GM19372 (cell line): ENCODE data around the gene GLYATL3.

ENCODE experiments used
- ATAC-seq: cut with Tn5 transposase; IDR thresholded peaks from one replicate; pipeline ENCODE4 v1.9.1; 2021; ENCODE audit warnings: mild to moderate bottlenecking, low read depth, moderate library complexity; ENCODE audit not compliant: unreplicated experiment

GLYATL3 gene

DNA sequence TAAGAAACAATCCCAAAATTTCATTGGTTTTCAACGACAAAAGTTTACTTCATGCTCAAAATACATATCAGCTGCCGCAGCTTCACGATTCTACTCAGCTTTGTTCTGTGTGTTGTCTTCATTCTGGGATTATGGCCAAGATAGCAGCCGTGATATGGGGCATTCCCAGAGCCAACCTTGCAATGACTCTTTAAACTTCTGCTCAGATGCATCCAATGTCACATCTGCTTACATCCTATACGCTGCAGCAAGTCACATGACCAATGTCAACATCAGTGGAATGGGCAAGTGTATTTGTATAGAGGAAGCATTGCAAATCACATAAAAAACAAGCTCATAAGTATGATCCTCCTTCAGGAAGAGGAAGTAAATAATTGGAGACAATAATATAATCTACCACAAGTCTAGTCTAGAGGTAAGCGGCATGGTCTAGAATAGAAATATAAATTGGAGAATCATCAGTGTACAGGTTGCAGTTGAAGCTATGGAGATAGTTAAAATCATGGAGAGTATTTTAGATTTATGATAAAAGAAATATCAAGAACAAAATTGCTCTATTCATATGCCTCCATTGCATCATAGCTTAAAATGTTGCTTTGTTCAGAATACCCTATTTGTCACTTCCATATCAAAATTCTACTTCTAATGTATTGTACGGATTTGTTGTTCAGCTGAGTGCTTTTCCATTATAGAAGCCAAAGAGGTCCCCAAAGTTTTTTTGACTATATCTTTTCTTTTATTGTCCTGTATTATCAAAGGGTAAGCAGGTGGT is 43.5 kb downstream of the GLYATL3 start:
- no peak for ATAC-seq

DNA sequence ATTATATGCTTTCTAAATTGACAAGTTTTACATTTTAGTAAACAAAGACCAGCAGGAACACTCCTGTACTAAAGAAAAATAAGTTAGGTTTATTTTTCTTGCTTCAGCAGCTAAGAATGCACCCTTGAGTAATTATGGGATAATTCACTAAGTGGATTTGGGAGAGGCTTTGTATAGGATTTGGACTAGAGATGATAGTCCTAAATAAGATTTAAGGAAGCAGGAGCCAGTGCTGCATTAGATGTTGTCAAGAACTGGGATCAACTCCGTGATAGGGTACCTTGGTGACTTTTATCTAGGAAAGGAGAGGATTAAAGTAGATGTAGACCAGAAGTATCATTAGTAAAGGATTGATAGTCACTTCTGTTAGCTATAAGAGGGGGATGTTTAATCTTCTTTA is 46.6 kb downstream of the GLYATL3 start:
- ATAC-seq, result no peak

DNA sequence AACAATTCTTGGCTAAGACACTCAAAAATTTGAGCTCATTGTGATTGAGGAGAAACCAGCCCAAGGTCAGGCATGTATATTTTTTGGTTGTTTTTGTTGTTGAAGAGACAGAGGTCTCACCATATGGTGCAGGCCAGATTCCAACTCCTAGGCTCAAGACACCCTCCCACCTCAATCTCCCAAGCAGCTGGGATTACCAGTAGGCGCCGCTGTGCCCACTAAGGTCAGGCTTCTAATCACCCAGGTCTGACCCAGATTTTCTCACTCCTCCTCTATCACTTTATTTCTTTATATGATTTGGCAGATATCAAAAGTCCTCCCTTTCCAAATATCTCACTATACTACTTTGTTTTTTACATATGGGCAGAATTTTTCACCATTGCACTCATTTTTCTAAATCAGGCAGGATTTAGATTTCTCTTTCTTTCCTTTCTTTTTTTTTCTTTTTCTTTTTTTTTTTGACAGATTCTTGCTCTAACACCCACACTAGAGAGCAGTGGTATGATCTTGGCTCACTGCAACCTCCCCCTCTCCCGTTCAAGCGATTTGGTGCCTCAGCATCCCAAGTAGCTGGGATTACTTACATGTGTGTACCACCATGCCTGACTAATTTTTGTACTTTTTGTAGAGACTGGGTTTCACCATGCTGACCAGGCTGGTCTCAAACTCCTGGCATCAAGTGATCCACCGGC is 49.0 kb downstream of the GLYATL3 start:
- ATAC-seq, result no peak

DNA sequence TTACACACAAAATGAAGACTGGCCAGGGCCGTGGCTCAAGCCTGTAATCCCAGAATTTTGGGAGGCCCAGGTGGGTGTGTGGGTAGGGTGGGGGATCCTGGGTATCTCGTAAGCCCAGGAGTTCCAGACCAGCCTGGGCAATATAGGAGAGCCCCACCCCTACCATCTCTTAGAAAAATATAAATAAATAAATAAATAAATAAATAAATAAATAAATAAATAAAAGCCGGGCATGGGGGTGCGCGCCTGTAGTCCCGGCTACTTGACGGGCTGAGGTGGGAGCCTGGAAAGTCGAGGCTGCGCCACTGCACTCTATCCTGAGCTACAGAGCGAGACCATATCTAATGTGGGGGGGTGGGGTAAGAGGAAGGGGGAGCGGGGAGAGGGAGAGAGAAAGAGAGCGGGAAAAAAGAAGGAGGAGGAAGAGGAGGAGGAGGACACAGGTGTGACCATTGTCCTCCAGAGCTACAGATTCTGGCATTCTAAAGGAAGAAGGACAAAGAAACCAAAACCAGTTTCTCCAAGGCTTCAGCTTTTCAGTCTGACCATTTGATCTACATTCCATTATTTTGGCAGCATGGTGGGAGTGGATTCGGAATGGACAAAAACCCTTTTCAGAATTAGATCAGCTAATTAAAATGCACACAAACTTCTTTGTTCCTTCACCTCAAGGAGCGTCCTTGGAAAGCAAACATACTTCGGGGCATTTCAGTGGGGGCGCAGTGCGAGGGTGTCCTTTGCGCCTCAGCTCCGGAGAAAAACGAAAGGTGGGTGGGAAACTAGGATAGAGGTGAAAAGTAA is 50.2 kb downstream of the GLYATL3 start:
- no peak for ATAC-seq

DNA sequence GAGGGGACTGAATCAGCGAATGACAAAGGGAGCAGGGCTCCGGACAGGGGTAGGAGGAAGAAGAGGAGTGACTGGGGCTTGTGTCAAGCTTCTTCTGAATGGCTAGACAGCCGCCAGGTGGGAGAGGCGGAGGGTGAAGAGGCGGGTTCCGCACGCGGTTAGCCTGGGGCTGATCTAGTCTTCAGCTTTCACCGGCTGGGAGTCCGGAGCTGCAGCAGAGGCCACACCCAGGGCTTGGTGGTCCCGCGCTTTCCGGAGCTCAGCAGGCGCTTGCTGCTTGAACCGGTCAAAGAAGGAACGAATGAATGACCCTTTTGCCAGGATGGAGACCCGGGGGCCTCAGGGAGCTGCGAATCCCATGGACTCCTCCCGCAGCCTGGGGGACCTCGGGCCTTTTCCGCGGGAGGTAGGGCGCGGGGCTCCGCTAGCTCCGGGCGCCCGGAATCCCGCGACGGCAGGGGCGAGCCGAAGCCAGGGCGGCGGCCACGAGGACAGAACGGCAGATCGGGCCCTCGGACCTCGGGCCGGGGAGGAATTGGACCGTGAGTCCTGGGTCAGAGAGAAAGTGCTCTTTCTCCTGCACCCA is 50.9 kb downstream of the GLYATL3 start, which contains the start of gene C6orf141:
TSS of gene C6orf141 (plus strand) at position 177 of the 586 bp plus-strand sequence. CDS start at position 302, 125 bp downstream.
- ATAC-seq, result peak; percentile 60

DNA sequence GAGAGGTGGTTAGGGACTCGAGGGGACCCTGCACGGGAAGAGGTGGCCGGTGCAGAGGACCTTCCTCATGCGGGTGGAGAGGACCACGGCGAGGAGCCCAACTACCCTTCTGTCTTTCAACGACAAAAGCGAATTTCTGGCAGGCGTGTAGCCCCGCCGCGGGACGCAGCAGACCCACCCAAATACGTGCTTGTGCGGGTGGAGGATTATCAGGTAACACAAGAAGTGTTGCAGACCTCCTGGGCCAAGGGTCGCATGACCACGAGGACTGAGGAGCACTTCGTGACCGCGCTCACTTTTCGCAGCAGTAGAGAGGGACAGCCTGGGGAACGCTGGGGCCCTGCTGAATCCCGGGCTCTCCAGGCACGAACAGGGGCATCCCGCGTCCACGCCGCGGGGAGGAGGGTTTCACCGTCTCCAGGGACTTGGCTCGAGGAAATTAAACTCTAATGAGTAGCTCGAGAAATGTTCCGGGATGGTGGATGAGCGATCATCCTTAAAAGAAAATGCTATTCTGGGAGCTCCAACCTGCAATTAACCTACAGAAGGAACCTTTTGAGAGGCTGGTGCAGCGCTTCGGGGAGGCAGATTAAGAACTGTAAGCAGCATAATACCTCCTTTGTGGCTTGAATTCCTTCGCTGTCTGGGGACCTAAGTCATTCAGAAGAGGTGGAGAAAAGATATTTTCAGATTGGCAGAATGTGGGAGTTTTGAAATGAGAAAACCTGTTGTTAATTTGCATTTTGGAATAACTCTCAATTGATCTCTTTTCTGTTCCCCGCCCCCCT is 51.5 kb downstream of the GLYATL3 start:
- ATAC-seq, result peak; percentile 46

DNA sequence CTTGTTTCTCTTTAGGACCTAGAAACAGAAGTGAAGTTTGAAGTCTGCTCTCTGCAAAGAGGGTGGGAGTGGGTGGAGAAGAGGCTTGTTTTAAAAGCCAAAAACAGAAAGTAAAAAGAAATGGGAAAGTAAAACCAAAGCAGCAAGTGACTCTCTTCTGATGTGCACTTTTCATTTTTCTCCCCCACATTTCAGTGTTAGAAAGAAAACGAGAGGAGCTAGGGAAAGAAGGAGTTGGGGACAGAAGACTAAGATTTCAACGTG is 52.1 kb downstream of the GLYATL3 start:
- ATAC-seq, result peak; percentile 45

DNA sequence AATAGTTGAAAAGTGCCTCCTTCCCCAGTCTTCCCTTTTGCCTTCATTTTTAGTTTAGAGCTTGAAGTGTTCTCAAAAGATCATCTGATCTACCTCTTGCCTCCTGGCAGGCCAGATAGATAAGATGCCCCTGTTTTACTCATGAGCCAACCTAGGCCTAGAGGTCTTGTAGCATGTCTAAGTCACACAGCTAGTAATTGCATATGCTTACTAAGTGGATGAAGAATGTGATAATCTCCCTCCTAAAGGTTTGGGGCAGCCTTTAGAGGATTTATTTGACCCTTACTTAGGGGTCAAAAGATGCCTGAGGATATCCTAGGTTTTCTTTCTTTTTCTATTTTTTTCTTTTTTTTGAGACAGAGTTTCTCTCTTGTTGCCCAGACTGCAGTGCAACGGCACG is 52.9 kb downstream of the GLYATL3 start:
- ATAC-seq, result no peak

DNA sequence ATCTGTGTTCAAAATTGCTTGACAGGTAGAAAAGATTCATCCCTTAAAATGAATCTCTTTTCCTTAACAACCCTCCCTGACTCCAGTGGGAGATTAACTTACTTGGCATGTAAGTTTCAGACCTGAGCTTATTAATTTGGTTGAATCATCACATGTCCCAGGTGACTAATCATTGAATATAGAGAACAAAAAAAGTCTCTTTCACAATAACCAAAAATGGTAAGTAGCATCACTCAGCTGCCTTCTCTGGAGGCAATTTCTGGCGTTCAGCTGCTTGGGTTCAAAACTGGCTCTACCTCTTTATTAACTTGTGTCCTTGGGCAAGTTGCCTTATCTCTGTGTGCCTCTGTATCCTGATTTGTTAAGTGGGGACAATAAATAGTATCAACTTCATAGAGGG is 53.7 kb downstream of the GLYATL3 start:
- ATAC-seq, result no peak

DNA sequence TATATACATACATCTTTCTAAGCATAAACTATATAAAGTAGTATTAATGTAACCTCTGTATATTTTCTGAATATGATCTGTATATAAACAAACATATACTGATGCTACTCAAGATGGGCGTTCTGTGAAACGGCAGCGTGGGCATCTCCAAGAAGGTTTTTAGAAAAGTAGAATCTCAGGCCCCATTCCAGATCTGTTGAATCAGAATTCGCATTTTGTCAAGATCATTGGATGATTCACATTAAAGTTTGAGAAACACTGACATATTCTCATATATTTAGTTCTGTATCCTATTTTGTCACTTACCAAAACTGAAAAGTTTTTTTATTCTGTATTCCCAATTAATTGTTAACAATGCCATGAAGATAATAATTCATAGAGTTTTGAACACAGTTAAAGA is 56.2 kb downstream of the GLYATL3 start:
- ATAC-seq, result no peak

DNA sequence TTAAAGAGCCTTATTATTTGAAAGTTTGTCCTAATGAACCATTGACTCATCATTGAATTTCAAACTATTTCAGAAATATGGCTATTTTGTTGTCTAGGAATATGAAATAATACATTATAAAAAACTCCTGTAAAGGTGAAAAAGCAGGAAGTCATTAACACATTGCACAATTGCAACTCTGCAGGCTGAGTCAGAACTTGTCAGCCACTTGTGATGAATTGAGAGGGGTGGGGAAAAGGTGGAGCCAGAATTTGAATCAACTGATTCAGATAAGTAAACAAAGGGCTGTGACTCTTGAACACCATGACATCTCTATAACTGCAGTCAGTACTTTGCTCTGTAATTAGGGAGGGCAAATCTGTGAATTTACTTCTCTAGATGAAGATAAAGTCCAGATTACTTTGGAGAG is 56.7 kb downstream of the GLYATL3 start:
- ATAC-seq, result no peak

DNA sequence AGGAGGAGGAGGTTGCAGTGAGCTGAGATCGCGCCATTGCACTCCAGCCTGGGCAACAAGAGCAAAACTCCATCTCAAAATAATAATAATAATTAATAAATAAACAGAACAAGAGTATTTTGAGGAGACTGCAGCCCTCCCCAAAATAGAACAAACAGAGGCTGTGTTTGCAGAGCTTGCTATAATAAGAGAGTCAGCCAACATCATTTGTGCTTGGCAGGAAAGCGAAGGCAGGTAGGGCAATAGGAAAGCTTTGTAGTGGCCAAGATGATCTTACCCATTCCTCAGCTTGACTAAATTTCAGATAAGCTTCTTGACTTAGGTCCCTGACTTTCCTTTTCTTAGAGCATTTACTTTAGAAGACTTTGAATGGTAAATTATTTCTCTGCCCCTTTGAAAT is 57.5 kb downstream of the GLYATL3 start:
- no peak for ATAC-seq

DNA sequence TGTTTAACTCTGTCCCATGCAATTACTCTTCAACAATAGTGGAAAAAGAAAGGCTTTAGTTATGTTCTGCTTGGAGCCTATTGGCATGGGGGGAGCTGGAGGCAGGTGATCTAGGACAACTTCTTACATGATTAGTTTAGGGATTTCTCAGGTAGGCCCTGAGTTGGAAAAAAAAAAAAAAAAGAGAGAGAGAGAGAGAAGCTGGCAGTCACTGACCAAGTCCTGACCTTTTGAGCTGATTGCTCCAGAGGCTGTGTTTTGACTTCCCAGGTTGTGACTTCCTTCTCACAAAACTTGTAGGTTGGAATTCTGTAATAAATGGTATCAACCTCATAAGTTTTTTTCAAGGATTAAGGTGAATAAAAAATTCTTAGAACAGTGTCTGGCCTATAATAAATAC is 58.5 kb downstream of the GLYATL3 start:
- no peak for ATAC-seq

DNA sequence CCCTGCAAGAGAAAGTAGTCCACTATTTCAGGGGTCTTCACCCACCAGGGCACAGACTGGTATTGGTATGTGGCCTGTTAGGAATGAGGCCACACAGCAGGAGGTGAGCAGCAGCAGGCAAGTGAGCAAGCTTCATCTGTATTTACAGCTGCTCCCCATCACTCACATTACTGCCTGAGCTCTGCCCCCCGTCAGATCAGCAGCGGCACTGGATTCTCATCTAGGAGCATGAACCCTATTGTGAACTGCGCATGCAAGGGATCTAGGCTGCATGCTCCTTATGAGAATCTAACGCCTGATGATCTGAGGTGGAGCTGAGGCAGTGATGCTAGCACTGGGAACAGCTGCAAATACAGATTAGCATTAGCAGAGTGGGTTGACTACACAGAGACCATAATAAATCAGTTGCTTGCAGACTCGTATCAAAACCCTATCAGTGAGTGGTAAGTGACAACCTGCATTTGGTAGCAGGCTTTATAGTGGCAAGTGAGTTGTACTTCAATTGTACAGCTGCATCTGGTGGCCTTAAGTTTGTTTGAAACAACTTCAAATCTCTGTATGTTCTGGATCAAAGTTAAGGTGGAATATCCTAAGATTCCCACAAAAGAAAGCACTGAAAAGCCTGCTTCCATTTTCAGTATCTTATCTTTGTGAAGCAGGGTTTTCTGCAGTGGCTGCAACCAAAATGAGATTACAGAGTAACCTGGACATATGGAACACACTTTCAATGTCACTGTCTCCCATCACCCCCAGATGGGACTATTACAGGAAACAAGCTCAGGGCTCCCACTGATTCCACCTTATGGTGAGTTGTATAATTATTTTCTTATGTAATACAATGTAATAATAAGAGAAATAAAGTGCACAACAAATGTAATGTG is 63.5 kb downstream of the GLYATL3 start:
- no peak for ATAC-seq

DNA sequence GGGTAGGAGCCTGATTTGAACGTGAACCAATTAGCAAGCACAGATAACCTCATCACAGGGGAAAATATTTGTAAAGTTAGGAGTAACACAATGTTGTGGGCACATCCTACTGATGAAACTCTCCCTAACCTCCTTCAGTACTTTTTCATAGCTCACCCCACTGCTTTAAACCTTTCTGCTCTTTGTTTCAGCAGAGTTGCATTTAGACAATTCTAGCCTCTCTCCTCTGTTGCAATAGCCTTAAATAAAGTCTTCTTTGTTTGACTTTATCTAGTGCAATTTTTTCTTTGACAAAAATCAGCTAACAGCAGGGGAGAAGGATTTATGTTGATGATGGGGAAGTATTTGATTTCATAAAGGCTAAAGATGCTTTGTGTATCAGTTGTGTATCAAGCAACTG is 64.8 kb downstream of the GLYATL3 start:
- no peak for ATAC-seq

DNA sequence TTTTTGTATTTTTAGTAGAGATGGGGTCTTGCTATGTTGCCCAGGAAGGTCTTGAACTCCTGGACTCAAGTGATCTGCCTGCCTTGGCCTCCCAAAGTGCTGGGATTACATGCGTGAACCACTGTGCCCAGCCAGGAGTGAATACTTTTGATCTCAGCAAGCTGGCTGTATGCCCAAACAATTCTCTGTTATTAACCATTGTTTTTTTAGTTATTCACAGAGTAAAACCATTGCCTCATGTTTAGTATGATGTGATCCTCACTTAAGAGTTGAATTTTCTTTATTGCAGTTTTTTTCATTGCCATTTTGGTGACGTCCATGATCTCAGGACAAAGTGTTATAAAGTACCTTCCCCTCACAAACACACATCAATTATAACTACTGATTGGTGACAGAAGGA is 65.5 kb downstream of the GLYATL3 start:
- ATAC-seq, result no peak

DNA sequence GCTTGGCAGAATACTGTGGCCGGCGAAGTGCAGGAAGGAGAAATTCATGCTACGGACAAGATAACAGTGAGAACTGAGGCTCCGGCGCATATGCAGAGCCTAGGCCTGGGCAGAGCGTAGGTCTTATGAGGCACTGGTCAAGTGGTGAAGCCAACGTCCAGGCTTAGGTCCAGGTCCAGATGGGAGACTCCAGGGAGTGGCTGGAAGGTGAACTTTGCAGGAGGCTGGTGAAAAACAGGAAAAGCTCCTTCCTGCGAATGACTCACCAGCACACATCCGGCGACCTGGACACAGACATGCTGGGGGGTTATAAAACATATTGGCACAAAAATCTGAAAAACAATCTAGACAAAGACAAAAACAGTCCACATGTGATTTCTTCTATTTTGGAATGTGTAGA is 66.1 kb downstream of the GLYATL3 start:
- ATAC-seq, result no peak

DNA sequence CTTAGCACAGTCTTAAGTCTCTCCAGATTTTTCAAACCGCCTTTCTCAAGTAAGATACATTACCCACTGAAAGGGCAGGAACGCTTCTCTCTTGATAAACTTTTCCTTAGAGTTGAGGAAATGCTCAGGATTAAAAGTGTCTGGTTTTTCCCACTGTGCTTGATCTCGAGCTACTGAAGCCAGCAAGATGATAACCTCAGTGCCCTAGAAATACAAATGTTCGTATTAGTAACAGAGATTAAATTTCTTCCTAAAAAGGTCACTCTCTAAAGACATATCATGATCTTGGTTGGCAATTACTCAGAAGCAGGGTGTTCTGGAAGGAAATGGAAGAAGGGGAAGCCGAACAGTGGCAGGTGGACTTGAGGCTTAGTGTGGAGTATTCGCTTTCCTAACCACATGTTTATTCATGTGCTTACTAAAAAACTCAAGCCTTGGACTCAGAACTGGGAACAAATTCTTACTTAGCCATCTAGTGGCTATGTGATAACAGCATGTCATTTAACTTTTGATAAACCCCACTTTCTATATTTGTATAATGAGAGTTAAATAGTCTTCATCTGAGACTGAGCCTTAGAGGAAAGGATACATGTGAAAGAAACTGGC is 70.9 kb downstream of the GLYATL3 start:
- no peak for ATAC-seq

DNA sequence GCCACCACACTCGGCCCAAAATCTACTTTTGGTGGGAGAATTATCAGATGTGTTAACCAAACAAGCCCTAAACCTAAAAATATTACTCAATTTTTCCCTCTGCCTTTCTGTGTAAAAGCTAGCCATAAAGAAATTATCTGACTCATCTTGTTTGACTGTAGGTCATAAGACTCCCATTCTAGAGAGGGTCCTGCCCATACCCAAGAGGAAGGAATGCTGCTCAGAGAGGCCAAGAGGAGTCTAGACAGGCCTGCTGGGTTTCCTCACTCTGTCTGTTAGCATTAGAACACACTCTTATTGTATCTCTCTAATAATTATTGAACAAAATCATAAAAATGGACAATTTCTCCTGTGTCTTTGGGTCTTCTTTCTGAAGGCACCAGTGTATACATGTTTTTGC is 76.9 kb downstream of the GLYATL3 start:
- no peak for ATAC-seq
